Esophagus muscularis mucosa (tissue), 3 donors: ENCODE measurements around the gene PIK3IP1.

Experiments used
- CTCF ChIP-seq, 3 experiments: fragments of 200-600 bp in 2 of 3; fragments of 450-650 bp in 1 of 3; sonication (generic) in 2 of 3; IDR thresholded peaks; one replicate each; pipeline ENCODE4 v1.5.1; 2017 to 2019; ENCODE audit warnings: antibody characterized with exemption in 3 of 3, mild to moderate bottlenecking in 2 of 3, moderate library complexity in 1 of 3
- EP300 ChIP-seq: sonication (generic); formaldehyde crosslinking; IDR thresholded peaks from one replicate; pipeline ENCODE4 v1.6.1; 2017; ENCODE audit warnings: antibody characterized with exemption

GRCh38 chr22:31262312-31263133 is 29.8 kb downstream of the PIK3IP1 start:
- no peak for TF ChIP-seq EP300
- no peak for TF ChIP-seq CTCF (IDR thresholded peaks at IDR 0.05)
